Heart left ventricle (tissue), 13 donors: ENCODE results near the gene AFAP1.

Experiments
- POLR2A ChIP-seq, 2 donors: fragments of 450-650 bp; IDR thresholded peaks; one replicate each; pipeline ENCODE4 v1.6.1; 2017; ENCODE audit warnings: antibody characterized with exemption in 2 of 2, mild to moderate bottlenecking in 2 of 2, moderate library complexity in 2 of 2
- TF ChIP-seq, protein P1 (sequence below), 12 donors: fragments of 200-600 bp; sonication (generic) in 4 of 12; IDR thresholded peaks; one replicate each; pipeline versions ENCODE4 v1.5.0 to v1.8.0; 2018 to 2022; ENCODE audit warnings: antibody characterized with exemption in 12 of 12, mild to moderate bottlenecking in 5 of 12
- donor health status: ischemic (EF 13 %, LVEDD 7.1; RV severe dilation, severe dysfunction).
- donor health status: DM: no; HTN: yes; CAD: no.
- donor health status: DM: no; HTN: no; CAD: no.
- donor health status: ischemic (EF 25% LVEDD 6.9; RV normal size, moderate dysfunction).
- donor health status: ischemic (EF 25% LVEDD 5.7; RV mildly dilated, moderate dysfunction).
- donor health status: ischemic (EF 35%, LVEDD 5.7; RV mildly dilated, moderate dysfunction).
- donor health status: nonischemic (EF 11% LVEDD 7.7; RV severe dilation, severe dysfunction).
- donor health status: DM: yes; HTN: yes; CAD: no.
- donor health status: PGD.
- donor health status: ischemic (EF 29% LVEDD 5.4; RV normal size, mild dysfunction).
- donor health status: nonischemic (EF 23%, LVEDD 6.1; RV moderate dilation, normal function).

DNA sequence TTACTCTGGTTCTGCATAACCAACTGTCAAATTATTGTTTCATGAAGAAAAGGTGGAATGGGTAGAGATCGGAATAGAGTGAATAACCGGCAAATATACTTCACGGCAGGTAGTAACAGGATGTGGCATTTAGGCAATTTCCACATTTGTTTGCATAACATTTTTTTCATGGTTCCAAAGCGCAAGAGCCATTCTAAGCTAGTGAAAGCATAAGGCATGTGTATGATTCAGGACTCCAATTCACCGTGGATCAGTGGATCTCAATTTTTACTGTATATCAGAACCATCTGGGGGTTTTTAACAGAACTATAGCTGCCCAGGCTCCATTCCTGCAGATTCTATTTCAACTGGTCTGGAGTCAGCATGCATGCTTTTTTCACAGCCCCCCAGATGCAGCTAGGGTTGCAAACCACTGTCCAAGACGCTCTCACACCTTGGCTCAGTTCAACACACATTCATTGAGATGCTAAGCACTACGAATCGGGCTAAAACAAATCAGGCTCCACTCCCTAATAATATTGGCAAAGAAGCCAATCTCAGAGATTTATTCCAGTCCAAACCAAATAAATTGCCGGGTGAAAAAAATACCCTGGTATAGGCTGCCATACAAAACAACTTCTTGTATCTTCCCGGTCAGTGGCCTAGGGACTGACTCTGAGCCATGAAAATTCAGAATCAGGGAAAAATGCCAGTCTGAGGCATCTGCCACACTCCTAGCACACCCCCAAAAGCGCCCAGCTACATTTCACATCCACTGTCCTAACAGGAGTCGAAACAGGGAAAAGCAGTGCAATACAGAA lies 30.0 kb downstream of the AFAP1 start:
- TF ChIP-seq, protein P1, sequence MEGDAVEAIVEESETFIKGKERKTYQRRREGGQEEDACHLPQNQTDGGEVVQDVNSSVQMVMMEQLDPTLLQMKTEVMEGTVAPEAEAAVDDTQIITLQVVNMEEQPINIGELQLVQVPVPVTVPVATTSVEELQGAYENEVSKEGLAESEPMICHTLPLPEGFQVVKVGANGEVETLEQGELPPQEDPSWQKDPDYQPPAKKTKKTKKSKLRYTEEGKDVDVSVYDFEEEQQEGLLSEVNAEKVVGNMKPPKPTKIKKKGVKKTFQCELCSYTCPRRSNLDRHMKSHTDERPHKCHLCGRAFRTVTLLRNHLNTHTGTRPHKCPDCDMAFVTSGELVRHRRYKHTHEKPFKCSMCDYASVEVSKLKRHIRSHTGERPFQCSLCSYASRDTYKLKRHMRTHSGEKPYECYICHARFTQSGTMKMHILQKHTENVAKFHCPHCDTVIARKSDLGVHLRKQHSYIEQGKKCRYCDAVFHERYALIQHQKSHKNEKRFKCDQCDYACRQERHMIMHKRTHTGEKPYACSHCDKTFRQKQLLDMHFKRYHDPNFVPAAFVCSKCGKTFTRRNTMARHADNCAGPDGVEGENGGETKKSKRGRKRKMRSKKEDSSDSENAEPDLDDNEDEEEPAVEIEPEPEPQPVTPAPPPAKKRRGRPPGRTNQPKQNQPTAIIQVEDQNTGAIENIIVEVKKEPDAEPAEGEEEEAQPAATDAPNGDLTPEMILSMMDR (IDR thresholded peaks at IDR 0.05) = no peak
- TF ChIP-seq POLR2A (IDR thresholded peaks at IDR 0.05) = no peak
